ENCODE data around the gene CPEB3. TPM values are rescaled to one million over a fixed set of nuclear protein-coding genes. Genes with fewer than 3 reads are reported as not detected.
"Not testable (repeated sequence)": the region's sequence is repeated elsewhere in the genome, so short reads cannot be mapped to it uniquely, and the experiment has no call there.

Gene CPEB3
- 1.7 and 2.5 TPM in 2 replicates for total RNA-seq

- peak; percentile 98 for DNase-seq
Observed at GRCh38 chr10:92290837-92291615, at the start of gene CPEB3, which contains the start of gene MARCHF5. Gene CPEB3, minus strand, starts transcription at chr10:92291078. Its CDS starts 50,728 bp downstream, at chr10:92240350. Gene MARCHF5, plus strand, starts transcription at chr10:92291167. Its CDS starts 328 bp downstream, at chr10:92291495.

- DNase-seq = not testable (repeated sequence)
Observed at GRCh38 chr10:92329927-92330326, 39.0 kb upstream of the CPEB3 start.

GRCh38 chr10:92328993-92329392 lies 38.1 kb upstream of the CPEB3 start:
- no peak for DNase-seq

GRCh38 chr10:92327445-92328433 lies 36.9 kb upstream of the CPEB3 start:
- no peak for DNase-seq

GRCh38 chr10:92323079-92323478 lies 32.2 kb upstream of the CPEB3 start:
- DNase-seq = no peak

GRCh38 chr10:92316610-92317009 lies 25.7 kb upstream of the CPEB3 start:
- no peak for DNase-seq

GRCh38 chr10:92313750-92314149 lies 22.9 kb upstream of the CPEB3 start:
- no peak for DNase-seq

GRCh38 chr10:92309272-92309671 lies 18.4 kb upstream of the CPEB3 start:
- no peak for DNase-seq

- no peak for DNase-seq
Observed at GRCh38 chr10:92305133-92306072, 14.5 kb upstream of the CPEB3 start.

- no peak for DNase-seq
Observed at GRCh38 chr10:92304061-92304460, 13.2 kb upstream of the CPEB3 start.

- no peak for DNase-seq
Observed at GRCh38 chr10:92303096-92303495, 12.2 kb upstream of the CPEB3 start.

GRCh38 chr10:92298487-92298886 lies 7.6 kb upstream of the CPEB3 start:
- no peak for DNase-seq

- DNase-seq = peak; percentile 78
Observed at GRCh38 chr10:92291921-92292845, 1.3 kb upstream of the CPEB3 start.

- peak; percentile 30 for DNase-seq
Observed at GRCh38 chr10:92291616-92291865, 663 bp upstream of the CPEB3 start.

GRCh38 chr10:92290076-92290836 lies 622 bp downstream of the CPEB3 start:
- peak; percentile 60 for DNase-seq

- no peak for DNase-seq
Observed at GRCh38 chr10:92284112-92284704, 6.7 kb downstream of the CPEB3 start.

GRCh38 chr10:92278996-92279696 lies 11.7 kb downstream of the CPEB3 start:
- DNase-seq = peak; percentile 5

- DNase-seq = no peak
Observed at GRCh38 chr10:92274071-92274470, 16.8 kb downstream of the CPEB3 start.

- DNase-seq = no peak
Observed at GRCh38 chr10:92268748-92269147, 22.1 kb downstream of the CPEB3 start.
